Esophagus mucosa (tissue), 1 donor: ENCODE data around the gene ADAT1. TPM values are rescaled to one million over a fixed set of nuclear protein-coding genes. Genes with fewer than 3 reads are reported as not detected.
A peak's percentile ranks its signal among the peaks of the same experiment; 100 is the strongest.
"Not testable (repeated sequence)": the region's sequence is repeated elsewhere in the genome, so short reads cannot be mapped to it uniquely, and the experiment has no call there.

ENCODE experiments used
- ATAC-seq: fragments of 200-7000 bp; cut with Tn5 transposase; one replicate; pipeline ENCODE4 v1.9.1; 2020
- total RNA-seq: library from RNA; stranded (reverse); gene quantifications from one replicate; pipeline ENCODE4 v1.2.4, GENCODE V29; 2023
- donor health status: DM: yes; HTN: yes; CAD: no.

ADAT1 gene
- total RNA-seq, 1 donor from 2014 or later = 25.5 TPM

GRCh38 chr16:75620326-75621169 is 2.5 kb downstream of the ADAT1 start:
- ATAC-seq = no peak

GRCh38 chr16:75618780-75619179 is 4.3 kb downstream of the ADAT1 start:
- ATAC-seq = no peak

- ATAC-seq = no peak
Observed at GRCh38 chr16:75617121-75617520, 6.0 kb downstream of the ADAT1 start.

GRCh38 chr16:75616521-75617010 is 6.5 kb downstream of the ADAT1 start:
- ATAC-seq = no peak

GRCh38 chr16:75615619-75616018 is 7.5 kb downstream of the ADAT1 start:
- no peak for ATAC-seq

- no peak for ATAC-seq
Observed at GRCh38 chr16:75614066-75614897, 8.8 kb downstream of the ADAT1 start.

GRCh38 chr16:75606507-75606906 is 16.6 kb downstream of the ADAT1 start:
- ATAC-seq = no peak

- ATAC-seq = no peak
Observed at GRCh38 chr16:75603241-75603640, 19.8 kb downstream of the ADAT1 start.

- ATAC-seq = no peak
Observed at GRCh38 chr16:75599452-75600277, 23.4 kb downstream of the ADAT1 start.

GRCh38 chr16:75593825-75594820 is 29.0 kb downstream of the ADAT1 start:
- ATAC-seq = peak; percentile 61

- ATAC-seq = no peak
Observed at GRCh38 chr16:75593308-75593707, 29.8 kb downstream of the ADAT1 start.

- not testable (repeated sequence) for ATAC-seq
Observed at GRCh38 chr16:75591927-75592326, 31.2 kb downstream of the ADAT1 start.

GRCh38 chr16:75590920-75591843 is 31.9 kb downstream of the ADAT1 start:
- no peak for ATAC-seq

- no peak for ATAC-seq
Observed at GRCh38 chr16:75589306-75589705, 33.8 kb downstream of the ADAT1 start.

GRCh38 chr16:75588716-75589115 is 34.4 kb downstream of the ADAT1 start:
- ATAC-seq = peak; percentile 55

GRCh38 chr16:75584108-75584507 is 39.0 kb downstream of the ADAT1 start:
- no peak for ATAC-seq

- ATAC-seq = no peak
Observed at GRCh38 chr16:75579281-75579834, 43.7 kb downstream of the ADAT1 start.

- no peak for ATAC-seq
Observed at GRCh38 chr16:75578725-75579124, 44.4 kb downstream of the ADAT1 start.

GRCh38 chr16:75578212-75578611 is 44.9 kb downstream of the ADAT1 start:
- ATAC-seq = no peak

GRCh38 chr16:75576384-75576811 is 46.7 kb downstream of the ADAT1 start:
- ATAC-seq = no peak
